HepG2 (cell line): ENCODE data around the gene ANO4. TPM values are rescaled to one million over a fixed set of nuclear protein-coding genes. Genes with fewer than 3 reads are reported as not detected.

Source experiments
- ATAC-seq: fragments of 200-7000 bp; cut with Tn5 transposase; 3 replicates; pipeline ENCODE4 v1.9.1; 2020; ENCODE audit warnings: mild to moderate bottlenecking, moderate library complexity
- BruUV-seq: library from RNA; stranded (reverse); fragments of 400-500 nt; replicated peaks from 2 replicates; lab custom pipeline; 2021; lab: Mats Ljungman, UMichigan
- CTCF ChIA-PET: fragments of 300-600 bp; formaldehyde crosslinking; extraction: SDS; loops from one replicate; lab custom pipeline; 2021; ENCODE audit warnings: low total read pairs, inconsistent platforms, low intra/inter-chr PET ratio; lab: Yijun Ruan, JAX
- POLR2A ChIA-PET: fragments of 350-600 bp; sonication (Branson Sonifier 250); formaldehyde crosslinking; loops from one replicate; lab custom pipeline; 2020; ENCODE audit warnings: antibody characterized with exemption, inconsistent platforms; lab: Yijun Ruan, JAX
- DNase-seq: peaks from one replicate; pipeline ENCODE4 v3.0.0-alpha.2; 2015; ENCODE audit warnings: low spot score
- FAIRE-seq: peaks from 3 replicates; lab custom pipeline; 2011; peaks lifted over from hg19 to GRCh38; lab: Jason Lieb, UNC
- H2AFZ ChIP-seq: one replicate; pipeline ENCODE4 v1.6.1; 2011; ENCODE audit warnings: low read length, inconsistent platforms
- H3K27ac ChIP-seq: fragments of 300-600 bp; 3 replicates; pipeline ENCODE4 v1.8.0; 2011; ENCODE audit warnings: mixed run types, mild to moderate bottlenecking, mixed read lengths, low read length, inconsistent platforms; ENCODE audit not compliant: insufficient read depth; ENCODE audit errors: extremely low read length
- H3K27me3 ChIP-seq, 2 experiments: fragments of 200-600 bp in 1 of 2; 2 replicates in 1 of 2; 3 replicates in 1 of 2; pipeline versions ENCODE4 v1.6.0 to v1.8.0; 2011; ENCODE audit warnings: low read length in 2 of 2, mild to moderate bottlenecking in 2 of 2, moderate library complexity in 2 of 2, inconsistent platforms in 1 of 2; ENCODE audit not compliant: insufficient read depth in 2 of 2, control insufficient read depth in 1 of 2
- H3K36me3 ChIP-seq, 2 experiments: fragments of 200-600 bp in 1 of 2; replicated peaks in 1 of 2; 2 replicates in 1 of 2; 3 replicates in 1 of 2; pipeline versions ENCODE4 v1.5.1 to v1.8.0; 2011; ENCODE audit warnings: low read length in 2 of 2, inconsistent platforms in 1 of 2; ENCODE audit not compliant: insufficient read depth in 2 of 2, control insufficient read depth in 1 of 2
- H3K4me1 ChIP-seq: 2 replicates; pipeline ENCODE4 v1.5.1; 2012; ENCODE audit warnings: low read length, inconsistent platforms; ENCODE audit not compliant: insufficient read depth
- H3K4me2 ChIP-seq: 2 replicates; pipeline ENCODE4 v1.6.0; 2011; ENCODE audit warnings: low read depth, low read length, inconsistent platforms
- H3K4me3 ChIP-seq, 3 experiments: fragments of 200-600 bp in 1 of 3; sonication (generic), shearing (Covaris generic) in 1 of 3; replicated peaks in 1 of 3; 2 replicates each; pipeline ENCODE4 v1.5.1; 2011 to 2016; ENCODE audit warnings: low read length in 3 of 3, inconsistent platforms in 2 of 3, low read depth in 2 of 3, mild to moderate bottlenecking in 2 of 3, control low read depth in 1 of 3, mixed read lengths in 1 of 3; ENCODE audit not compliant: insufficient read depth in 1 of 3
- H3K79me2 ChIP-seq: one replicate; pipeline ENCODE4 v1.6.1; 2011; ENCODE audit warnings: low read length, inconsistent platforms; ENCODE audit not compliant: insufficient read depth
- H3K9ac ChIP-seq: 2 replicates; pipeline ENCODE4 v1.6.0; 2011; ENCODE audit warnings: mild to moderate bottlenecking, low read depth, low read length, inconsistent platforms; ENCODE audit not compliant: insufficient read depth
- H3K9me3 ChIP-seq: 2 replicates; pipeline ENCODE4 v1.5.1; 2012; ENCODE audit warnings: mild to moderate bottlenecking, low read length
- H4K20me1 ChIP-seq: 2 replicates; pipeline ENCODE4 v1.6.0; 2011; ENCODE audit warnings: inconsistent platforms, mild to moderate bottlenecking, low read length, moderate library complexity; ENCODE audit not compliant: insufficient read depth
- CHCHD3 ChIP-seq: sonication (generic); formaldehyde crosslinking; IDR thresholded peaks from 2 replicates; pipeline ENCODE4 v1.8.0; 2022; ENCODE audit warnings: mild to moderate bottlenecking, missing genetic modification reagents, moderate library complexity
- CHD2 ChIP-seq: IDR thresholded peaks from 2 replicates; pipeline ENCODE4 v1.6.1; 2011; ENCODE audit warnings: low read depth, low read length, improper control_type of control experiment
- HMG20B ChIP-seq: conservative IDR thresholded peaks from 2 replicates; pipeline ENCODE4 v1.6.1; 2016; ENCODE audit warnings: missing genetic modification reagents, missing compliant biosample characterization
- MAFF ChIP-seq: IDR thresholded peaks from 2 replicates; pipeline ENCODE4 v1.6.1; 2011; ENCODE audit warnings: low read depth, low read length, improper control_type of control experiment
- MAFK ChIP-seq, 2 experiments: IDR thresholded peaks in 1 of 2; conservative IDR thresholded peaks in 1 of 2; 2 replicates each; pipeline ENCODE4 v1.6.1; 2011; ENCODE audit warnings: improper control_type of control experiment in 2 of 2, low read length in 2 of 2
- RCOR2 ChIP-seq: IDR thresholded peaks from 2 replicates; pipeline ENCODE4 v1.6.1; 2016; ENCODE audit warnings: missing biosample characterization, missing genetic modification reagents
- ZNF253 ChIP-seq: sonication (generic); formaldehyde crosslinking; IDR thresholded peaks from 2 replicates; pipeline ENCODE4 v1.8.0; 2022; ENCODE audit warnings: mild to moderate bottlenecking, missing genetic modification reagents, borderline replicate concordance
- ZNF446 ChIP-seq: sonication (generic); formaldehyde crosslinking; IDR thresholded peaks from 2 replicates; pipeline ENCODE4 v1.5.0; 2020; ENCODE audit warnings: mild to moderate bottlenecking, missing genetic modification reagents
- ZNF614 ChIP-seq: IDR thresholded peaks from 2 replicates; pipeline ENCODE4 v1.6.1; 2018; ENCODE audit warnings: missing biosample characterization, missing genetic modification reagents, inconsistent platforms, borderline replicate concordance
- WGBS: methylation state at CpG from one replicate; pipeline ENCODE4 v1.1.6; 2017; ENCODE audit warnings: low lambda C conversion rate; 5-methylcytosine and 5-hydroxymethylcytosine counted together
- in situ Hi-C: cut with HindIII; loops from 2 replicates; pipeline ENCODE4 v1.10.0; 2017; ENCODE audit warnings: low pct_unique_long_range_greater_than_20kb; ENCODE audit not compliant: extremely low pct_ligation_motif_present
- intact Hi-C: fragments of 100-400 bp; cut with micrococcal nuclease; formaldehyde crosslinking; loops from one replicate; pipeline ENCODE4 v1.10.0; 2022; ENCODE audit not compliant: unreplicated experiment
- polyA plus RNA-seq, 8 experiments: library from polyadenylated mRNA; depleted of rRNA in 3 of 8; stranded (reverse) in 7 of 8; unstranded in 1 of 8; fragments of >200 nt; fragmentation: Illumina TruSeq in 4 of 8; extraction: Trizol in 4 of 8; gene quantifications; 2 replicates each; pipeline versions ENCODE4 v1.2.1 to v1.2.3, GENCODE V29; 2011 to 2016; ENCODE audit warnings: low read depth in 4 of 8, missing spikeins in 1 of 8, mixed read lengths in 1 of 8; ENCODE audit not compliant: insufficient read depth in 1 of 8
- total RNA-seq, 5 experiments: library from RNA; depleted of rRNA; stranded (reverse); fragments of >200 nt; fragmentation: Illumina TruSeq; extraction: Trizol; gene quantifications; 2 replicates each; pipeline ENCODE4 v1.2.3, GENCODE V29; 2016; ENCODE audit warnings: low read depth in 1 of 5
- TF ChIP-seq, protein P1 (sequence below): sonication (generic); formaldehyde crosslinking; IDR thresholded peaks from 2 replicates; pipeline ENCODE4 v1.5.0; 2020; ENCODE audit warnings: missing genetic modification reagents
- TF ChIP-seq, protein P2 (sequence below): sonication (generic); formaldehyde crosslinking; IDR thresholded peaks from 2 replicates; pipeline ENCODE4 v1.5.0; 2020; ENCODE audit warnings: mild to moderate bottlenecking, missing genetic modification reagents
- TF ChIP-seq, protein P3 (sequence below), 2 experiments: sonication (generic) in 1 of 2; formaldehyde crosslinking in 1 of 2; IDR thresholded peaks; 2 replicates each; pipeline versions ENCODE4 v1.4.0 to v1.6.1; 2016 to 2020; ENCODE audit warnings: borderline replicate concordance in 1 of 2, low read depth in 1 of 2, mild to moderate bottlenecking in 1 of 2, missing genetic modification reagents in 1 of 2

The ANO4 gene
- total and polyA plus RNA-seq, 2 of the 13 experiments (the other 11 are each of a cell fraction or from before 2014, with no cell fraction given) = not detected

DNA sequence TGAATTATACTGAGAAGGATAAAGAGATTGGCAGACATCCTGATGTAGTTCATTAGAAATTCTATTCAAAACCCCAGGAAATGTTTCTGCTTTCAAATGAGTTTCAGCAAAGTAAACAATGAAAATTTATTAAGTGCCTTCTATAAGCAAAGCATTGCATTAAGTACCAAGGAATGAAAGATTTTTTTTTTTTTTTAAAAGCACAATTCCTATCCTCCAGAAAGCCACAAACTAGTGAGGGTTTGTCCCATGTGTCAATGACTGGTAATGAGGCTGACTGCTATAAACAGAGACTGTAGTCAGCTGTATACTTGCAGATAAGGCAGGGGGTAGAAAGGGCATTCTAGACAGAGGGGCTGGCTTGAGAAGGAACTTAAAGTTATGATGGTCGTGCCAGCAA, 6.7 kb downstream of the ANO4 start (continued):
- TF ChIP-seq, protein P1, sequence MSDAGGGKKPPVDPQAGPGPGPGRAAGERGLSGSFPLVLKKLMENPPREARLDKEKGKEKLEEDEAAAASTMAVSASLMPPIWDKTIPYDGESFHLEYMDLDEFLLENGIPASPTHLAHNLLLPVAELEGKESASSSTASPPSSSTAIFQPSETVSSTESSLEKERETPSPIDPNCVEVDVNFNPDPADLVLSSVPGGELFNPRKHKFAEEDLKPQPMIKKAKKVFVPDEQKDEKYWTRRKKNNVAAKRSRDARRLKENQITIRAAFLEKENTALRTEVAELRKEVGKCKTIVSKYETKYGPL (CRISPR knock-in tag) = no peak

DNA sequence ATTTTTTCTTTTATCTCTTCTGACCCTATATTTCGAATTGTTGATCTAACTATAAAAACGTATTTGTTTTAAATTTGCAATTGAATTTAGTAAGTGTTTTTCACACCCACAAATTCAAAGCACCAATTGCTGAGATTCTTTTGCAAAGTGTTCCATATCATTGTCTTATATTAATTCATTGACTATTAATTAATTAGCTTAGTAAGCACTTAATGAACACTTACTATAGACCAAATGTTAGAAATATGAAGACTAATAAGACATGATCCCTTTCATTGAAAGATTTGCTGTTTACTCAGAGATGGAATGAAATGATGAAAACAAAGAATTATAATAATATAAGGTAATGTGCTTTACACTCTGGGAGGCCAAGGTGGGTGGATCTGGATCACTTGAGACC, 14.2 kb downstream of the ANO4 start:
- BruUV-seq = no TSS peak

DNA sequence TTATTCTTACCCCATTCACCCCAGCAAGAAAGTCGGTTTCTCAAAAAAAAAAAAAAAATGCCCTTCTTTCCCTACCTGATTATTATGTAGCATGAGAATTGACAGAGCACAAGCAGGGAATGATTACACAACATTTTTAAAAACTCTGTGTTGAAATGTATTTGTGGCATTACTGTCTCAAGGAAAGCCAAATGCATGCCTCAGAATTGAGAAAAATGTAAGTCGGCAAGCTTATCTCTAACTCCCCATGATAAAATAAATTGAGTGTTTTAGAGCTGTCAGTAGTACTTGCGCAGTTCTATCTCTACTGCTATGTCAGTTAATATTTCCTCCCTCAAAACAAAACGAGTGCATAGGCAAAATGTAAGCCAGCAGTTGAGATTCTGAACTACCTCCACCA, 25.7 kb downstream of the ANO4 start:
- Histone ChIP-seq H4K20me1 (no peaks in the 10 kb centered on the region), H3K4me1 (no peaks in the 10 kb centered on the region), H2AFZ (no peak overlapping the region), H3K9ac (no peak overlapping the region), H3K4me3 (no peak overlapping the region), H3K27ac (no peak overlapping the region), H3K9me3 (no peaks in the 10 kb centered on the region), H3K27me3 (no peaks in the 10 kb centered on the region), H3K4me2 (no peak overlapping the region), H3K79me2 (no peaks in the 10 kb centered on the region), H3K36me3 (no peaks in the 10 kb centered on the region)
- POLR2A ChIA-PET = no interaction called here
- no peak for ATAC-seq
- no peak for FAIRE-seq
- BruUV-seq = no TSS peak
- in situ Hi-C loops = loop anchor here (10.0 kb wide), 1 partner anchor 504 kb away; no protein-coding TSS in a partner anchor
- intact Hi-C loops = loop anchor here (10.0 kb wide), 1 partner anchor 174 kb away; no protein-coding TSS in a partner anchor
- DNase-seq = no peak
- WGBS = under 1% methylated on average over 4 of the region's 4 CpGs
- CTCF ChIA-PET = no interaction called here
- TF ChIP-seq, protein P2, sequence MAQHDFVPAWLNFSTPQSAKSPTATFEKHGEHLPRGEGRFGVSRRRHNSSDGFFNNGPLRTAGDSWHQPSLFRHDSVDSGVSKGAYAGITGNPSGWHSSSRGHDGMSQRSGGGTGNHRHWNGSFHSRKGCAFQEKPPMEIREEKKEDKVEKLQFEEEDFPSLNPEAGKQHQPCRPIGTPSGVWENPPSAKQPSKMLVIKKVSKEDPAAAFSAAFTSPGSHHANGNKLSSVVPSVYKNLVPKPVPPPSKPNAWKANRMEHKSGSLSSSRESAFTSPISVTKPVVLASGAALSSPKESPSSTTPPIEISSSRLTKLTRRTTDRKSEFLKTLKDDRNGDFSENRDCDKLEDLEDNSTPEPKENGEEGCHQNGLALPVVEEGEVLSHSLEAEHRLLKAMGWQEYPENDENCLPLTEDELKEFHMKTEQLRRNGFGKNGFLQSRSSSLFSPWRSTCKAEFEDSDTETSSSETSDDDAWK (CRISPR knock-in tag) = no peak
- TF ChIP-seq RCOR2 (CRISPR knock-in tag) (no peak), ZNF446 (CRISPR knock-in tag) (no peak)
- TF ChIP-seq, protein P3, sequence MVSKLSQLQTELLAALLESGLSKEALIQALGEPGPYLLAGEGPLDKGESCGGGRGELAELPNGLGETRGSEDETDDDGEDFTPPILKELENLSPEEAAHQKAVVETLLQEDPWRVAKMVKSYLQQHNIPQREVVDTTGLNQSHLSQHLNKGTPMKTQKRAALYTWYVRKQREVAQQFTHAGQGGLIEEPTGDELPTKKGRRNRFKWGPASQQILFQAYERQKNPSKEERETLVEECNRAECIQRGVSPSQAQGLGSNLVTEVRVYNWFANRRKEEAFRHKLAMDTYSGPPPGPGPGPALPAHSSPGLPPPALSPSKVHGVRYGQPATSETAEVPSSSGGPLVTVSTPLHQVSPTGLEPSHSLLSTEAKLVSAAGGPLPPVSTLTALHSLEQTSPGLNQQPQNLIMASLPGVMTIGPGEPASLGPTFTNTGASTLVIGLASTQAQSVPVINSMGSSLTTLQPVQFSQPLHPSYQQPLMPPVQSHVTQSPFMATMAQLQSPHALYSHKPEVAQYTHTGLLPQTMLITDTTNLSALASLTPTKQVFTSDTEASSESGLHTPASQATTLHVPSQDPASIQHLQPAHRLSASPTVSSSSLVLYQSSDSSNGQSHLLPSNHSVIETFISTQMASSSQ (IDR thresholded peaks at IDR 0.05; ENCODE audit: low read depth) = no peak
- TF ChIP-seq, protein P3 (CRISPR knock-in tag; IDR thresholded peaks at IDR 0.05; ENCODE audit: borderline replicate concordance) = no peak

More for the DNA sequence above, 14.2 kb downstream of the ANO4 start:
- no peaks in the 10 kb centered on the region for H4K20me1 ChIP-seq
- TF ChIP-seq CHCHD3 (CRISPR knock-in tag) = no peak
- no peak for TF ChIP-seq HMG20B
- no peak for TF ChIP-seq ZNF253 (CRISPR knock-in tag)
- peak; percentile 24 to 76; a peak in 2 of 4 replicates for TF ChIP-seq MAFK (conservative IDR thresholded peaks at IDR 0.05 in 1 of 2, IDR thresholded peaks at IDR 0.05 in 1 of 2; ENCODE audit: low read length in 2 of 2)
- peak; percentile 62; the same call in 1 of the 2 replicates for TF ChIP-seq MAFF
- no peak for TF ChIP-seq CHD2
- TF ChIP-seq ZNF614 (CRISPR knock-in tag) = no peak
- TF ChIP-seq, all 625 proteins: peak for 2
- intact Hi-C loops (no loop called here), in situ Hi-C loops (no loop called here)
- Histone ChIP-seq H3K27me3 (no peaks in the 10 kb centered on the region), H2AFZ (no peak overlapping the region), H3K4me1 (no peaks in the 10 kb centered on the region), H3K27ac (no peak overlapping the region), H3K36me3 (no peaks in the 10 kb centered on the region), H3K4me2 (no peak overlapping the region), H3K9me3 (no peaks in the 10 kb centered on the region), H3K4me3 (no peak overlapping the region), H3K9ac (no peak overlapping the region), H3K79me2 (no peaks in the 10 kb centered on the region)
- DNase-seq (no peak), ATAC-seq (no peak), FAIRE-seq (no peak)
- ChIA-PET POLR2A (no interaction called here), CTCF (no interaction called here)
- under 1% methylated on average over 2 of the region's 2 CpGs for WGBS
